NCI-H1417 (cell line): ENCODE data around the gene ATP1A2.
"Not testable (repeated sequence)": the region's sequence is repeated elsewhere in the genome, so short reads cannot be mapped to it uniquely, and the experiment has no call there.

Experiments used
- DNase-seq, 3 experiments: peaks; one replicate each; lab custom pipeline; 2025; lab: John Stamatoyannopoulos, UW

Gene ATP1A2

GRCh38 chr1:160101037-160101716 lies 14.4 kb upstream of the ATP1A2 start:
- DNase-seq, result peak; percentile 71 to 87 (median 86)

- no peak for DNase-seq
Measured at GRCh38 chr1:160101717-160102522, 13.6 kb upstream of the ATP1A2 start.

- no peak for DNase-seq
Measured at GRCh38 chr1:160103658-160104408, 11.7 kb upstream of the ATP1A2 start.

GRCh38 chr1:160104486-160104885 lies 11.1 kb upstream of the ATP1A2 start:
- no peak for DNase-seq

- DNase-seq, result no peak
Measured at GRCh38 chr1:160105155-160105554, 10.4 kb upstream of the ATP1A2 start.

GRCh38 chr1:160107512-160107911 lies 8.0 kb upstream of the ATP1A2 start:
- DNase-seq, result no peak

- DNase-seq, result peak in 2 of 3 experiments; percentile 4 to 12
Measured at GRCh38 chr1:160108888-160109662, 6.5 kb upstream of the ATP1A2 start.

GRCh38 chr1:160109686-160110085 lies 5.9 kb upstream of the ATP1A2 start:
- no peak for DNase-seq

- not testable (repeated sequence) for DNase-seq
Measured at GRCh38 chr1:160111462-160111861, 4.1 kb upstream of the ATP1A2 start.

- DNase-seq, result no peak
Measured at GRCh38 chr1:160112357-160112756, 3.2 kb upstream of the ATP1A2 start.

- DNase-seq, result no peak
Measured at GRCh38 chr1:160113407-160113806, 2.2 kb upstream of the ATP1A2 start.

GRCh38 chr1:160114085-160114484 lies 1.5 kb upstream of the ATP1A2 start:
- no peak for DNase-seq

GRCh38 chr1:160116283-160117147 lies 956 bp downstream of the ATP1A2 start:
- no peak for DNase-seq

- DNase-seq, result no peak
Measured at GRCh38 chr1:160117300-160117699, 1.7 kb downstream of the ATP1A2 start.

GRCh38 chr1:160117709-160118183 lies 2.2 kb downstream of the ATP1A2 start:
- DNase-seq, result no peak

- no peak for DNase-seq
Measured at GRCh38 chr1:160118928-160119327, 3.4 kb downstream of the ATP1A2 start.

- DNase-seq, result no peak
Measured at GRCh38 chr1:160120797-160121196, 5.2 kb downstream of the ATP1A2 start.

- DNase-seq, result no peak
Measured at GRCh38 chr1:160121388-160121787, 5.8 kb downstream of the ATP1A2 start.

GRCh38 chr1:160122978-160123495 lies 7.5 kb downstream of the ATP1A2 start:
- DNase-seq, result no peak

- DNase-seq, result no peak
Measured at GRCh38 chr1:160123726-160124125, 8.2 kb downstream of the ATP1A2 start.
